ENCODE results near the gene NPLOC4.

NPLOC4 gene

DNA sequence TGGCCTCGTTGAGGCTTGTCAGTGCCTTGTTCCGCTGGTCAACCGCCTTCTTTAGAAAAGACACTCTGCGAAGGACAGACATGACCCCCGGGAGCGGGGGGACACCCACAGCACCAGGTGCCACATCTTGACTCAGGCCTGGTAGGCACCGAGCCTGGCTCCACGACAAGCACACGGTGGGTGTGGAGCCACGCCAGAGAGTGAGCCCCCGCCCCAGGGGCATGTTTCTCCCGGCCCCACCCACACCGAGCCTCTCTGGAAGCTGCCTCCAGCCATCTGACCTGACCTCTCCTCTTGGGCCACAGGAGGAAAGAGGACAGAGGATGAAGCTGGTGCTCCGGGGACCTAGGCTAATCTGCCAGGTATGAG, 89.3 kb downstream of the NPLOC4 start (continued):
- TF ChIP-seq, protein P1, sequence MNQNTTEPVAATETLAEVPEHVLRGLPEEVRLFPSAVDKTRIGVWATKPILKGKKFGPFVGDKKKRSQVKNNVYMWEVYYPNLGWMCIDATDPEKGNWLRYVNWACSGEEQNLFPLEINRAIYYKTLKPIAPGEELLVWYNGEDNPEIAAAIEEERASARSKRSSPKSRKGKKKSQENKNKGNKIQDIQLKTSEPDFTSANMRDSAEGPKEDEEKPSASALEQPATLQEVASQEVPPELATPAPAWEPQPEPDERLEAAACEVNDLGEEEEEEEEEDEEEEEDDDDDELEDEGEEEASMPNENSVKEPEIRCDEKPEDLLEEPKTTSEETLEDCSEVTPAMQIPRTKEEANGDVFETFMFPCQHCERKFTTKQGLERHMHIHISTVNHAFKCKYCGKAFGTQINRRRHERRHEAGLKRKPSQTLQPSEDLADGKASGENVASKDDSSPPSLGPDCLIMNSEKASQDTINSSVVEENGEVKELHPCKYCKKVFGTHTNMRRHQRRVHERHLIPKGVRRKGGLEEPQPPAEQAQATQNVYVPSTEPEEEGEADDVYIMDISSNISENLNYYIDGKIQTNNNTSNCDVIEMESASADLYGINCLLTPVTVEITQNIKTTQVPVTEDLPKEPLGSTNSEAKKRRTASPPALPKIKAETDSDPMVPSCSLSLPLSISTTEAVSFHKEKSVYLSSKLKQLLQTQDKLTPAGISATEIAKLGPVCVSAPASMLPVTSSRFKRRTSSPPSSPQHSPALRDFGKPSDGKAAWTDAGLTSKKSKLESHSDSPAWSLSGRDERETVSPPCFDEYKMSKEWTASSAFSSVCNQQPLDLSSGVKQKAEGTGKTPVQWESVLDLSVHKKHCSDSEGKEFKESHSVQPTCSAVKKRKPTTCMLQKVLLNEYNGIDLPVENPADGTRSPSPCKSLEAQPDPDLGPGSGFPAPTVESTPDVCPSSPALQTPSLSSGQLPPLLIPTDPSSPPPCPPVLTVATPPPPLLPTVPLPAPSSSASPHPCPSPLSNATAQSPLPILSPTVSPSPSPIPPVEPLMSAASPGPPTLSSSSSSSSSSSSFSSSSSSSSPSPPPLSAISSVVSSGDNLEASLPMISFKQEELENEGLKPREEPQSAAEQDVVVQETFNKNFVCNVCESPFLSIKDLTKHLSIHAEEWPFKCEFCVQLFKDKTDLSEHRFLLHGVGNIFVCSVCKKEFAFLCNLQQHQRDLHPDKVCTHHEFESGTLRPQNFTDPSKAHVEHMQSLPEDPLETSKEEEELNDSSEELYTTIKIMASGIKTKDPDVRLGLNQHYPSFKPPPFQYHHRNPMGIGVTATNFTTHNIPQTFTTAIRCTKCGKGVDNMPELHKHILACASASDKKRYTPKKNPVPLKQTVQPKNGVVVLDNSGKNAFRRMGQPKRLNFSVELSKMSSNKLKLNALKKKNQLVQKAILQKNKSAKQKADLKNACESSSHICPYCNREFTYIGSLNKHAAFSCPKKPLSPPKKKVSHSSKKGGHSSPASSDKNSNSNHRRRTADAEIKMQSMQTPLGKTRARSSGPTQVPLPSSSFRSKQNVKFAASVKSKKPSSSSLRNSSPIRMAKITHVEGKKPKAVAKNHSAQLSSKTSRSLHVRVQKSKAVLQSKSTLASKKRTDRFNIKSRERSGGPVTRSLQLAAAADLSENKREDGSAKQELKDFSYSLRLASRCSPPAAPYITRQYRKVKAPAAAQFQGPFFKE (tag by site-specific recombination; IDR thresholded peaks at IDR 0.05; ENCODE audit: borderline replicate concordance): no peak
- no peak for TF ChIP-seq ZNF600 (tag by site-specific recombination; IDR thresholded peaks at IDR 0.05)

DNA sequence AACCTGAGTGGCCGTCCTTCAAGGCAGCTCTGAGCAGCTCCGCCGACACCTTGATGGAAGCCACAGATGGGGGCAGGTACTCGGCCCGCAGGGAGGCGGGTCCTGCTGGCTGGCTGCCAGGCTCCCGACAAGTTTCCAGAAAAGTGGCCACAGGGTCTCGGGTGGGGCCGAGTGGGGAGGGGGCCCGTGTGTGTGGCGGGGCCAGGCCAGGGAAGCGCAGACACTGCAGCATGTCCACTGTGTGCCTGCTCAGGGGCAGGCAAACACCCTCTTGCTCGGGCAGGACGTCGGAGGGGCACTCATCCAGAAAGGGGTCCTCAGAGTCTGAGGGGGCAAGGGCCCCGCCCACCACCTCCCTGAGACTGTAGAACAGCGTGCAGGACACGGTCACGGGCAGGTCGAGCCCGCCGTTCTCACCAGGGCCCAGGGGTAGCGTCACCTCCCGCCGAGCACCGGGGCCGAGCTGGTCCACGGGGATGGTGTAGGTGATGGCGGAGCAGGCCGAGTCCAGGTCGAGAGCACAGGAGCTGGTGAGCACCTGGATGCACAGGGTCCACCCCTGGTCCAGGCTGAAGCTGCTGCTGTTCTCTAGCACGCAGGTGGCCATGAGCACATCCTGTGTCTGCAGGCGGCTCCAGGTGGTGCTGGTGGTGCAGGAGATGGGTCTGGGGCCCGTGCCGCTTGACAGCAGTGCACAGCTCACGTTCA, 89.9 kb downstream of the NPLOC4 start:
- no peak for TF ChIP-seq REPIN1 (tag by site-specific recombination; IDR thresholded peaks at IDR 0.05; ENCODE audit: low read depth)
- TF ChIP-seq ZNF654 (tag by site-specific recombination; IDR thresholded peaks at IDR 0.05; ENCODE audit: low read depth): no peak
- TF ChIP-seq ZNF239 (tag by site-specific recombination; IDR thresholded peaks at IDR 0.05): no peak
- no peak for TF ChIP-seq ZNF214 (tag by site-specific recombination; IDR thresholded peaks at IDR 0.05; ENCODE audit: borderline replicate concordance)
- TF ChIP-seq, protein P2, sequence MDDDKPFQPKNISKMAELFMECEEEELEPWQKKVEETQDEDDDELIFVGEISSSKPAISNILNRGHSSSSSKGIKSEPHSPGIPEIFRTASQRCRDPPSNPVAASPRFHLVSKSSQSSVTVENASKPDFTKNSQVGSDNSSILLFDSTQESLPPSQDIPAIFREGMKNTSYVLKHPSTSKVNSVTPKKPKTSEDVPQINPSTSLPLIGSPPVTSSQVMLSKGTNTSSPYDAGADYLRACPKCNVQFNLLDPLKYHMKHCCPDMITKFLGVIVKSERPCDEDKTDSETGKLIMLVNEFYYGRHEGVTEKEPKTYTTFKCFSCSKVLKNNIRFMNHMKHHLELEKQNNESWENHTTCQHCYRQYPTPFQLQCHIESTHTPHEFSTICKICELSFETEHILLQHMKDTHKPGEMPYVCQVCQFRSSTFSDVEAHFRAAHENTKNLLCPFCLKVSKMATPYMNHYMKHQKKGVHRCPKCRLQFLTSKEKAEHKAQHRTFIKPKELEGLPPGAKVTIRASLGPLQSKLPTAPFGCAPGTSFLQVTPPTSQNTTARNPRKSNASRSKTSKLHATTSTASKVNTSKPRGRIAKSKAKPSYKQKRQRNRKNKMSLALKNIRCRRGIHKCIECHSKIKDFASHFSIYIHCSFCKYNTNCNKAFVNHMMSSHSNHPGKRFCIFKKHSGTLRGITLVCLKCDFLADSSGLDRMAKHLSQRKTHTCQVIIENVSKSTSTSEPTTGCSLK (tag by site-specific recombination; IDR thresholded peaks at IDR 0.05): no peak
- TF ChIP-seq, protein P3, sequence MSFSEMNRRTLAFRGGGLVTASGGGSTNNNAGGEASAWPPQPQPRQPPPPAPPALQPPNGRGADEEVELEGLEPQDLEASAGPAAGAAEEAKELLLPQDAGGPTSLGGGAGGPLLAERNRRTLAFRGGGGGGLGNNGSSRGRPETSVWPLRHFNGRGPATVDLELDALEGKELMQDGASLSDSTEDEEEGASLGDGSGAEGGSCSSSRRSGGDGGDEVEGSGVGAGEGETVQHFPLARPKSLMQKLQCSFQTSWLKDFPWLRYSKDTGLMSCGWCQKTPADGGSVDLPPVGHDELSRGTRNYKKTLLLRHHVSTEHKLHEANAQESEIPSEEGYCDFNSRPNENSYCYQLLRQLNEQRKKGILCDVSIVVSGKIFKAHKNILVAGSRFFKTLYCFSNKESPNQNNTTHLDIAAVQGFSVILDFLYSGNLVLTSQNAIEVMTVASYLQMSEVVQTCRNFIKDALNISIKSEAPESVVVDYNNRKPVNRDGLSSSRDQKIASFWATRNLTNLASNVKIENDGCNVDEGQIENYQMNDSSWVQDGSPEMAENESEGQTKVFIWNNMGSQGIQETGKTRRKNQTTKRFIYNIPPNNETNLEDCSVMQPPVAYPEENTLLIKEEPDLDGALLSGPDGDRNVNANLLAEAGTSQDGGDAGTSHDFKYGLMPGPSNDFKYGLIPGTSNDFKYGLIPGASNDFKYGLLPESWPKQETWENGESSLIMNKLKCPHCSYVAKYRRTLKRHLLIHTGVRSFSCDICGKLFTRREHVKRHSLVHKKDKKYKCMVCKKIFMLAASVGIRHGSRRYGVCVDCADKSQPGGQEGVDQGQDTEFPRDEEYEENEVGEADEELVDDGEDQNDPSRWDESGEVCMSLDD (tag by site-specific recombination; IDR thresholded peaks at IDR 0.05): no peak
- no peak for TF ChIP-seq ZNF138 (tag by site-specific recombination; IDR thresholded peaks at IDR 0.05; ENCODE audit: borderline replicate concordance)
- no peak for TF ChIP-seq ZNF544 (tag by site-specific recombination; IDR thresholded peaks at IDR 0.05)
- TF ChIP-seq ZNF621 (tag by site-specific recombination; IDR thresholded peaks at IDR 0.05): no peak
- TF ChIP-seq TRIM28 (IDR thresholded peaks at IDR 0.05; ENCODE audit: borderline replicate concordance, low read length): no peak
- no peak for TF ChIP-seq ZNF274 (IDR thresholded peaks at IDR 0.05; ENCODE audit: low read length)
- TF ChIP-seq ZNF274 (tag by site-specific recombination; IDR thresholded peaks at IDR 0.05; ENCODE audit: borderline replicate concordance): no peak
- no peak for TF ChIP-seq ZNF24 (tag by site-specific recombination; IDR thresholded peaks at IDR 0.05)
- TF ChIP-seq BCL11A (tag by site-specific recombination; IDR thresholded peaks at IDR 0.05; ENCODE audit: low read depth): no peak
- TF ChIP-seq, protein P4, sequence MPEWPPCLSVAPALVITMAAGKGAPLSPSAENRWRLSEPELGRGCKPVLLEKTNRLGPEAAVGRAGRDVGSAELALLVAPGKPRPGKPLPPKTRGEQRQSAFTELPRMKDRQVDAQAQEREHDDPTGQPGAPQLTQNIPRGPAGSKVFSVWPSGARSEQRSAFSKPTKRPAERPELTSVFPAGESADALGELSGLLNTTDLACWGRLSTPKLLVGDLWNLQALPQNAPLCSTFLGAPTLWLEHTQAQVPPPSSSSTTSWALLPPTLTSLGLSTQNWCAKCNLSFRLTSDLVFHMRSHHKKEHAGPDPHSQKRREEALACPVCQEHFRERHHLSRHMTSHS (tag by site-specific recombination; IDR thresholded peaks at IDR 0.05): no peak
- TF ChIP-seq KLF7 (tag by site-specific recombination; IDR thresholded peaks at IDR 0.05; ENCODE audit: borderline replicate concordance): no peak
- no peak for TF ChIP-seq ZBTB8A (tag by site-specific recombination; IDR thresholded peaks at IDR 0.05)
- no peak for TF ChIP-seq ZNF843 (tag by site-specific recombination; IDR thresholded peaks at IDR 0.05)
- ChIA-PET POLR2A (interaction anchor here (0.7 to 2.0 kb wide), 5 partner anchors 29 to 130 kb away, joined by 3 to 9 read pairs (median 4); partner anchors contain the start of gene PDE6G), CTCF (interaction anchor here (1.4 kb wide), 1 partner anchor 54 kb away, joined by 9 read pairs; no protein-coding TSS in a partner anchor)
- no peaks in the 10 kb centered on the region for H3K4me1 ChIP-seq (ENCODE audit: control insufficient read depth, insufficient read depth, low read length)
- H3K36me3 ChIP-seq (ENCODE audit: control insufficient read depth in 2 of 2, insufficient read depth in 1 of 2, low read length in 2 of 2): peaks cover 9 to 84% of the 10 kb centered on the region in 2 experiments; a peak in 2 of 3 replicates
- H3K9me3 ChIP-seq (ENCODE audit: control insufficient read depth, insufficient read depth, low read depth, low read length): no peaks in the 10 kb centered on the region
- H3K4me3 ChIP-seq (ENCODE audit: low read depth, low read length): no peak overlapping the region
- H3K27ac ChIP-seq (ENCODE audit: extremely low read depth, low read depth, low read length): no peak overlapping the region

Data from HEK293 (cell line).